Occipital lobe (tissue), 2 donors: ENCODE data around the gene HDAC11. TPM values are rescaled to one million over a fixed set of nuclear protein-coding genes. Genes with fewer than 3 reads are reported as not detected.

Experiments used
- DNase-seq: peaks from one replicate; lab custom pipeline; 2025; lab: John Stamatoyannopoulos, UW
- total RNA-seq: library from RNA; depleted of rRNA; stranded (reverse); fragments of >200 nt; gene quantifications from one replicate; pipeline ENCODE4 v1.2.3, GENCODE V29; 2014

HDAC11 gene
- total RNA-seq, 1 donor from 2014 or later = 12.6 TPM

DNA sequence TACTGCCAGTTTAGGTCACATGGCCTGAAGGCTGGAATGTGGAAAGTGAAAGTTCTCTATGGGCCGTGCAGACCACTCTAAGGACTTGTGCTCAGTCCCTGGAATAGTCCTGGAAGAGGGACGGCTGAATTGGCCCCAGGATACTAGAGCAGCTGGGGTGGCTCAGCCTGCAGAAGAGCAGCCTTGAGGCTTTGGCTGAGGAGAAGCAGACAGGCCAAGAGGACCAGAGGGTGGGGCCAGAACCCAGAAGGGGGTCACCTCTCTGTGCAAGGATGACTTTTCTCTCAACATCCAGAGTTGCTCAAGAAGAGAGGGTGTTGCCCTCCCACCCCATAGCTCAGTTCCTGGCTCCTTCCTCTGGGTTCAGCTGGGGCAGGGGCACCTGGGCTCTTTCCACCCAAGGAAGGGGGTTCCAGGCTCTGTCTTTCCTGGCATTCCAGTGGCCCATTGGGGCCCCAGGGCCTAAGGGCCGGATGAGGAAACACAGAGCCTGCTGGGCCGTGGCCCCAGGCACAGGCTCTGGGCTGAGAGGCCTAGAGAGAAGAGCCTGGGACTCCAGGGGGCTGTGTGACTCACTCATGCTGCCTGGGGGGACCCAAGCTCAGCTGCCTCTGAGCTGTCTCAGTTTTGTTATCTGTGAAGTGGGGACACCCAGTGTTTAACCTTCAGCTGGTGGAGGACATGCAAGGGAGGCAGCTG lies 60.3 kb downstream of the HDAC11 start:
- DNase-seq = no peak

DNA sequence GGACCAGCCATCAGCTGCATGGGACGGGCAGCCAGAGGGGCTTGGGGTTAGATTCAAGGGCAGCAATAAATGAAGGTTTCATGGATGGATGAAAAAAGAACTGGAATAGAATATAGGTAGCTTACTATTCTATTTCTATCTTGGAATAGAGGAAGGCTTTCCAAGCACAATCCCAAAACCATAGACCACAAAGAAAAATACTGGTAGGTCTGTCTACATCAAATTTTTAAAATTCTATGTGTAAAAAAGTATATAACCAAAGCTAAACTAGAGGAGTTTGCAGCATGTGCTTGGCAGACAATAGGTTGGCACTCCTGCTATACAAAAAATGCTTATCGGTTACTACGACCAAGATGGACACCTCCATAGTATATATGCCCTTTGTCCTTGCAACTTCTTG lies 61.6 kb downstream of the HDAC11 start:
- no peak for DNase-seq

DNA sequence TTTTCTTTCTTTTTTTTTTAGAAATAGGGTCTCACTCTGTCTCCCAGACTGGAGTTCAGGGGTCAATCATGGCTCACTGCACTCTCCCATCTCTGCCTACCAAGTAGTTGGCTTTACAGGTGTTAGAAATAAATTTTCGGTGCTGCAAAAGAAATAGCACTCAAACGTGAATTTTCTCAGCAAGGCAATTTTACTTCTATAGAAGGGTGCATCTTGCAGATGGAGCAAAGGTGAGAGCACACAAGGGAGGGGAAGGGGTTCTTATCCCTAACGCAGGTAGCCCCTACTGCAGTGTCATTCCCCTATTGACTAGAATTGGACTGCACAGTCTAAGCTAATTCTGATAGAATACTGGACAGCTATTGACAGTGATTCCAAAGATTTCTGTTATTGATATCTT lies 62.0 kb downstream of the HDAC11 start:
- DNase-seq = no peak

DNA sequence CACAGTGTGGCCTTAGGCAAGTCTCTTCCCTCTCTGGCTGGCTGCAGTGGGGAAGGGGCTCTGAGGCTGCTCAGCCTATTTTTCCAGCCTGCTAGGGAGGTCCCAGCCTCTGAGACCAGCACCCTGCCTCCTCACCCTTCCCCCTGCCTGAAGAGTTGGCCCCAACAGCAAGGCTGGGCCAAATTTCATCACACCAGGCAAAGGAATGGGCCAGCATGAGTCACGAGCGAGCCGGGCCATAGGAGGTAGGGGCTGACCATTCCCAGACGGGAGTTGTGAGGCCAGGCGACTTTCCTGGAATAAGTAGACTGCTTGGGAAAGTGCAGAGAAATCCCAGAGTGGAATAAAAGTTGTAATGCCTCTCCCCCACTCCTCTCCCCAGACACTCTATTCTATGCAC lies 63.1 kb downstream of the HDAC11 start:
- no peak for DNase-seq

DNA sequence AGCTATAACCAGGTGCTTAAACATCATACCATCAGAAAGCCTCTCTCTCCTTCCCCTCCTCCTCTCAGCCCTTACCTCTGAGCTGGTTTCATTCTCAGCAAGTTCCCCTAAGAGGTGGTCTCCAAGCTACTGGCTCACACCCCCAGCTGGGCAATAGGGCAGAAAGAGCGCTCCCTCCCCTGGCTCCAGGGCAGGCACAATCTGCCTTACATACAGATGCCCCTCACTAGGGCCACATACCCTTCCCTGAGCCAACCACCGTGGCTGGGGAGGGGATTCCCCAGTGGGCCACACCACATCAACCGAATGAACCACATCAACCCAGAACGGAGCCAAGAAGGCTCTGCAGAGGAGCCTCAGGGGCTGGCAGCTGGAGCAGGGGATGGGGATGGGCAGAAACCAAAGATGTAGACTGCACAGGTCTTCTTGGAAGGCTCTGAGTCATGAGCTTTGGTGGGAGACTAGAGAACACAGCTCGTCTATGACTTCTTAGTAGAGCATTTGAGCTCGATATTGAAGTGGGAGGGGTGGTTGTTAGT lies 64.3 kb downstream of the HDAC11 start:
- DNase-seq = no peak

DNA sequence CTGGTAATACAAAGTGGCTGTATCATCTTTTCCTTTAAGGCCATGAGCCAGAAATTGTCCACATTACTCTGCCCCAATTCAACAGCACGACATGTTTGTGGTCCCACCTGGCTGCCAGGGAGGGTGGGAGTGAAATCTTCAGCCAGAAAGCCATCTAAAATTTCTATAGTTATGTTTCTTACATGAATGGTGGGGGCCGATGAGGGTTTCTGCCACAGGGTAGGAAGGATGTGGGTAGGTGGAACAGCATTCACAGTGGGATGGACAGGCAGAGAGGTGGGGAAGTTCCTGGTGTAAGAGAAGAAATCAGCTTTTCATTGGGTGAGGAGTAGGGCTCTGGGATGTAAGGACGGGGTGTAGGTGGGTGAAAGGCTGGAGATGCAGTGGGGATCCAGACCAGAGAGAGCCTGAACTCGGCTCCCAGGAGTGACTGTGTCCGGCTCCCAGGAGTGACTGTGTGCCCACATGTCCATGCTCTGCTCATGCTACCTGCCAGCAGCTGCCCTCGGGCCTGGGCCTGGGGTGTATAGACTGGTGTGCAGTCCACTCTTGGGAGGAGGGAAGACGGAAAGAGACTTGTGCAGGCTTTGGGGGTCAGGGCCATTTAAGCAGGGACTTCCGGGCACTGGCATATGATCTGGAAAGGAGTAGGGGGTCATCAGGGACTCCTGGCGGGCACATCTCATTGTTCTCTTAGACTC lies 65.0 kb downstream of the HDAC11 start:
- no peak for DNase-seq

DNA sequence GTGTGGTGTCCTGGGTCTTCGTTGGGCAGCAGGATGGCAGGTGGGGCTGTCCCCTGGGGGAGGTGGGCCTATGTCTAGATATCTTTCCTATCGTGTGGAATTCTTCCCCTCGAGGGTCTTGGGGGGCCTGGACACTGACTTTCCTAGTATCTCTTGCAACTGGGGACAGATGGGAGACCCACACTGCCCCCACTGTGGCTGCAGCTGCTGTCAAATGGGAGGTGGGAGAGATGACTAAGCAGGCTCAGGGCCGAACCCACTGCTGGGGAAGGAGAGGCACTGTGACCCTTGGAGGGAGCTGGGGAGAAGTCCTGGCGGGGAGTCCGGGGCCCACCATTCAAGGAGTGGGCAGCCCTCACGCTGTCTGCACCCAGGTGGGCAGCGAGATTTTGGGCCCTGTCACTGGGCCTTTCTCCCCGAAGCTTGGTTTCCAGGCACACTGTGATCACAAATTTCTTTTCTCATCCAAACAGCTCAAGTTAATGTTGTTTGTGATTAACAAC lies 65.9 kb downstream of the HDAC11 start:
- no peak for DNase-seq

DNA sequence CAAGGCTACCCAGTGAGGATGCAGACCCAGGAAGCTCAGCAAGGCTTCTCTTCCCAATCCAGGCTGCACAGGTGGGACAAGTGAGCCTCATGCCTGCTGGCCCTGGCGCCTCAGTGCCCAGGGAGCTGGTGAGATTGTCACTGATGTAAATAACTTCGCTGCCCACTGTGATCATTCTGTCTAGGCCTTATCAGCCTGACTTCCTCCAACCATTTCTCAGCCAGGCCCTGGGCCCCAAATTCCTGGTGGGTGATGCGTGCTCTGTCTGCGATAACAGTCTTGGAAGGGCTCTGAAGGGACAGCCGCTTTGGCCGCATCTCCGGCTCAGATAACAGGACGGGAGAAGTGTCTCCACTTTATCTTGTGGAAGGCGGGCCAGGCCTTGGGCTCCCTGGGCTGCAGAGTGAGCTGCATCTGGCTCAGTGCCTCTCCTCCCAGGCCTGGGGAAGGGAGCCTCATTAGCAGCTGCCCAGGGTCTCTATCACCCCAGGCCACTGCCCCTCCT lies 66.6 kb downstream of the HDAC11 start:
- no peak for DNase-seq

DNA sequence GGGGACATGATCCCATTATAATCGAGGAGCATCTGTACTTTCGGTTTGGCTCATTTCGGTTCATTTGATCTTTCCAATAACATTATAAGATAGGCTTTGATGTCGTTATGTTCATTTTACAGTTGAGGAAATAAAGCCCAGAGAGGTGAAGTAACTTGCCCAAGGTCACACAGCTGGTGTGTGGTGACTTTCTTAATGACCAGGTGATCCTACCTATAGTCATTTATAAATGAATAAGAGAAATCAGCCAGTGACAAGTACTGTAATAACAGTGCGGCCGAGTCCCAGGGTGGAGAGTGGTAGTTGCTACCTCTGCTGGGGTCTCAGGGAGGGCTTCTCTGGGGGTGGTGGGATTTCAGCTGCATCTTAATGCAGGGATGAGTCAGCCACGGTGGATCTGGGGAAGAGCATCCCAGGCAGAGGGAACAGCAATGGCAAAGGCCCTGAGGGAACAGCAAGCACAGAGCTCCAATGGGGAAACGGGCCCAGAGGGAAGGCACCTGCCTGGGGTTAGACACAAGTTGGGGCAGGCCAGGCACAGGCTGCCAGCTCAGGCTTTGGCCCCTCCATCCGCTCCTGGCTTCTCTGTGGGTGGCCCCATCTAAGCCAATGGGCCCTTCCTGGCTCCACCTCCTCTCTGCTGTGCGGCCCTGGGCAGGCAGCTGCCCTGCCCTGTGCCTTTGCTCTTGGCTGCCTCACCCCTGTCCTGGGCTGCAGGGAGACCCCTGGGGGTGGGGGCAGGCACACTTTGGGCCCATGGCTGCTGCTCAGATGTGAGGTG lies 67.7 kb downstream of the HDAC11 start:
- no peak for DNase-seq

DNA sequence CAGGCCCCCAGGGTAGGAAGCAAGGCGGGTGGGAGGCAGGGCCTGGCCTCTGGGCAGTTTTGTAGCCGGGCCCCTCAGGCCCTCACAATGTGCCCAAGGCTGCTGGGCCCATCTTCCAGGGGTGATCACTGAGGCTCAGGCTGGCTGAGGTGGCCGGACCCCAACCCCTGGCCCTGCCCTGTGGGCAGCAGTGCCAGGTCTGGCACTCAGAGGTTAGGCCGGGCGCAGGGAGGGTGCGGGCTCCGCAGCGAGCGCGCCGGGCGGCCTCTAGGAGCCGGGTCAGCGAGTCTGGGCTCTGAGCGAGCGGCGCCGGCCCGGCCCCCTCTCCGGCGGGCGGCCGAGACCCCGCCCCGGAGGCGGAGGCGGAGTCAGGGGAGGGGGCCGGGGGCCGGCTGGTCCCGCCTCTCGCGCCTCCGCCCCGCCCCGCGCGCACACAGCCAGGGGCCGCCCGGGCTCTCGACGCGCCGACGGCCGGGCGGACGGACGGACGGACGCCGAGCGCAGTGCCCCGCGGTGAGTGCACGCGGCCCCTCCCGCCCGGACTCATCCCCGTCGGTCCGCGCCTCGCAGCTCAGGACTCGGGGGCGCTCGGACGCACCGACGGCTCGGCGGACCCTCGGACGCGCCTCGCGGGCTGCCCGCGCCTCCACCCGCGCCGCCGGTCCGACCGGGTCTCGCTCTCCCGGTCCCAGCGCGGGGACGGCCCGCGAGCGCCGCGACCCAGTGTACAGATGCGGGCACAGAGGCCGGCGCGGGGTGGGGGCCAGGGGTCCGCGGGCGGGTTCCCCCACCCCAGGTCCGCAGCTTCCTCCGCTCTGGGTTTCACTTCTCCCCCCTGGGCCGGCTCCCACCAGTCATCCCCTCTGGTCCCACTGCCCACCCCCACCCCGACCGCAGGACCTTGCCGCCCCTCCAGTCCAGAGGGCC lies 68.9 kb downstream of the HDAC11 start, which contains the start of gene FBLN2:
TSS of gene FBLN2 (plus strand) at position 430 of the 927 bp plus-strand sequence. CDS start 21,231 bp downstream, outside the sequence.
- DNase-seq = no peak

DNA sequence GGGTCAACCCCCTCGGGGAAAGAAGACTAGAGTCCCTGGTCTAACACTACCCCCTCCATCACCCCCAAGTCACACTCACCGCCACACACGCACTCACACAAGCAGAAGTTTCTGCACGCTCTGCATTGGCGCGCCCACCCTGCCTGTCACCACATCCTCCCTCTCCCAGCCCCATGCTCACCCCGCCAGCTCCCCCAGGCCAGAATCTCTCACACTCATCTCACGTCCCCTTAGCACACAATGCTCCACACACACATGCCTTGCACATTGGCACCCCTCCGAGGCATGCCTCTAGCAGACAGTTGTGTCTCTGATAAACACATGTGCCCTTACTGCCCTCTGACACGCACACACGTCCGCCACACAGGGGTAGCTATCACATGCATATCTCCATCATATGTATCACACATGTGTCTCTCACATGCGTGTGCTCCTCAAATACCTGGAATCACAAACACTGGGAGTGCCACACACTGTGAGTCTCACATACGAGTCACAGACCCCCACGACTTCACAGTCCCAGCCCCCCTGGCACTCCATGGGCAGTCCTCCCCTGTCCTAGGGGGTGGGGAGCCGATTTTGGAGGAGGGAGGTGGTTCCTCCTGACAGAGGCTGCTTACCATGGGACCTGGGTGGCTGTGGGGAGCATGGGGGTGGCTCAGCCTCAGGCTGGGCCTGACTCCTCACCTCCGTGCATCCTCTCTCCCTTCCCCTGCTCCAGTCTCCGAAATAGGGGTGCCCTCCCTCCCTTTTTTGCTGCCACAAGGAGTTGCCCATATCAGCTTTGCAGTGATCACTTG lies 69.7 kb downstream of the HDAC11 start:
- DNase-seq = no peak

DNA sequence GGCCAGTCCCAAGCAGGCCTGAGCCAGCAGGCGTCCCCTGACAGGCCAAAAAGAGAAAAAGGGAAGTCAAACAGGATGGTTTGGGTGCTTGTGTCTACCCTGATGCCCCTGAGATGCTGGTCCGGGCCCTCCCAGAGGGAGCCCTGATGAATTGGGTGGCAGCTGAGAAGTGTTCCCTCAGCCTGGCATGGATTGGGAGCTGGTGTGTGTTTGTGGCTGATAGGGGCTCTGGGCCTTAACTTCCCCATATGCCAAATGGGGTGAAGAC lies 70.3 kb downstream of the HDAC11 start:
- DNase-seq = no peak

DNA sequence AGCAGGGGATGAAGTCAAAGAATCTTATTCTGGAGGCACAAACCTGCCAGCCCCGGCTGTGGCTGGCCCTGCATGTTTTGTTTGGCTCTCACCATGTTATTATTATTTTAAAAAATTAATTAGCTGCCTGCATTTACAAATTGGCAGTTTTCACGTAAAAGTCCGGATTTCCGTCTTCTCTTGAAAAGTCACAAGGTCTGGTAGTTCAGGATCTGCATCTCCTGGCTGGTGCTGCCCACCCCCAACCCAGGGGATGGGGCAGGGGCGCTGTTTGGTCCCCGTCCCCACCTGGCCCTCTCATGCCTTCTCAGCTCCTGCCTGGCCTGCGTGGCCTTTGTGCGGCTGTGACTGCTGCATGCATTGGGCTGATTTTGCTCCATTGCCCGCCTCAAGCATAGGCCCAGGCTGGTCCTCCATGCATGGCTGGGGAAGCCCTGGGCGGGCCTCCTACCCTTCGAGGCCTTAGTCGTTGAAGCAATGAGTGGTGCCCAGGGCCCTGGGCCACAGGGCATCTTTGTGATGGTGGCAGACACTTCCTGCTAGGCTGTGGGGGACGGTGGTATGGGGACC lies 70.8 kb downstream of the HDAC11 start:
- no peak for DNase-seq

DNA sequence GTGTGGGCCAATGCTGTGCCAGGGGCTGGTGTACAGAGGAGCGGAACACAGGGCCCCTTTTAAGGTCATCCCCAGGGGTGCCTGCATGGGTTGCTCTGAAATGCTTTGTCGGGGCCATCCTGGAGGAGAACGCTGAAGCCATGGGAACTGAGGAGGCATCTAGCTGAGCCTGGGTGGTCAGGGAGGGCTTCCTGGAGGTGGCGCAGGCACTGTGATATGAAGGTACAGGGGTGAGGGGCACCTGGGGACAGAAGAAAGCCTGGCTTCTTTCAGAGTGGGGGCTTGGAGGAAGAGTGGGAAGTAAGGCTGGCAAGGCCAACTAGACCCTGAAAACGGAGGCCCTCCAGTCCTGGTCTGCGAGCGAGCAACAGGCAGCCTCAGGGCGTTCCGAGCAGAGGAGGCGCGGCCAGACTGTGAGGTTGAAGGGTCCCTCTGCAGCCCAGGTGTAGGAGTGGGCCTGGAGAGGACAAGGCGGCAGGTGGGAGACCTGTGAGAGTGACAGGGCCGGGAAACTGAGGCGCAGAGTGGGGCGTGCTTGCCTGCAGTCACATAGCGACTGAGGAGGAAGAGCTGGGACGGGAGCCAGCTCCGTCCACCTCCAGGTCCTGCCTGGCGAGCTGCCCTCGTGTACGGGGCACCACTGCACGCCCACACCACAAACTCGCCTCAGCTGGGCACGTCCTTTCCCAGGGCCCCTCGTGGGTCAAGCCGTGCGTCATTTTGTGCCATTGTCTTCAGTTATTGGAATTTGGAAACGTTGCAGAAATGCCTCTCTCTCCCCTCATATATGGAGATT lies 72.9 kb downstream of the HDAC11 start:
- DNase-seq = no peak

DNA sequence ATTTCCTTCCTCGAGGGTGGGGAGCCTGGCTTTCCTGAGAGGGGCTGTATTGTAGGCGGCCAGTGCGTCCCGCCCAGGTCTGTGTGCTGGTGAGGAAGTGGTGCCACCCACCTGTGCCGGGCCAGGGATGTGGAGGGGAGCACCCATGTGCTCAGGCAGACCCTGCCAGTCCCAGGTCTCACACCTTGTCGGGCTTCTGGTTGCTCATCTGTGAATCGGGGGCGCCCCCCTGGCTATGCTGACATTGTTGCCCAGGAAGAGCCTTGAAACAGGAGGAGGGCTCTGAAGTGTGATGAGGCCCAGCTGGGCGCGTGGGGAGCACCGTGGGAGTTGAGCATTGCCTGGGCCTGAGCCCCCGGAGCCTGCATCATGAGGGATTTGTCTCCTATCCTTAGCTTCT lies 73.6 kb downstream of the HDAC11 start:
- no peak for DNase-seq

DNA sequence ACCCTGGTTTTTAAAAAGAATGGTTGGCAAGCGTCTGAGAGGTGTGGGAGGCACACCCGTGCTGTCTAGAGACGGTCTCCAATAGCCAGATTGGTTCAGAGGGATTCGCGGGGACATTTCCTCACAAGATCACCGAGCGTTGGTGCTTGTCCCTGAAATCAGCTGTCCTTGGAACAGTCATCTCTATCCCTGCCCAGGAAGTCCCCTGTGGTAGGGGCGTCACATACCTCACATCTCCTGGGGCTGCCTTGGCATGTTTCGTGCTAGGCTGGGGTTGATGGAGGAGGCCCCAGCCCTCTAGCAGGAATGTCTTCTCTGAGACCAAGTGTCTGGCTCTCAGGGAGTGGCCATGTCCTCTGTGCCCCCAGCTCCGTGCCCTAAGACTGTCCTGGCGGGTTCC lies 75.6 kb downstream of the HDAC11 start:
- no peak for DNase-seq
